ENCODE data around the gene SIX6.

The SIX6 gene

DNA sequence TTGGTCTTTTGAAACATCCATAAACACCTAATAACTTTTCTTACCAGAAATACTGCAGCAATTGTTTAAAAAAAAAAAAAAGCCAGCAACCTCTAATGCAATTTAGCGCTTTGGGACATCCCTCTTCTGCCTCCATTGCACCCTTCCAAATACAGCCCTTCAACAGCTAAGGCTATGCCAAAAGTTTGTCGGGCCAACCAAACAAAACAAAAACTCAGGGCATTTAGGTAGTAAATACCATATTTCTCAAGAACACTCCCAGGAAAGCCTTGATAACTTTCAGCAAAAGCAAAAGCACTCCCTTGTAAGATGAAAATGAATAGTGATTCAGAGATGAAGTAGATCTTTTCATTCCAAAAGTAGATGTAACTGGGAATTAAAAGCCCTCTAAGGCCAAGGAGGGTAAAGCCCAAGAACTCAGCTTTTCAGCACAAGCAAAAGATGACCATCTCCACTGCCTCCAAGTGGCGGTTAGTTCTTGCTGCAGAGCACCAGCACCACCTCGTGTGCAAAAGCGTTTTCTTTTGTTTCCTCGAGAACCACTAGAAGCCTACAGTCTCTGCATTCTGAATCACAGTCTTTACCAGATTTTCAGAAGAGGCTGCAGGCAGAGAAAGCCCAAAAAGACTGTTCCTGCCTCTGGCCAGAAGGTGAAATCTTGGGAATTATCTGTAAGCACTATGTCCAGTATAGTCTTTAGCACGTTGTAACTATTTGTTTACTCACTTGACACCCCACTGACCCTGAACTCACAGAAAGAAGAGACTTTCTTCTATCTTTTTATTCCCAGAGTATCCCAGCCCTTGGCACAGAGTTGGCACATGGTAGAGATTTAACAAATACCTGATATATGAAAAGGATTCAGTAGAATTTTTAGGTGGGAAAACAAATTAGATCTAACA, 53.1 kb downstream of the SIX6 start:
- Mint-ChIP-seq H3K4me1 (peaks cover 21% of the 10 kb centered on the region), H3K27me3 (ENCODE audit: low read depth) (no peaks in the 10 kb centered on the region), H3K27ac (peak overlapping the region; percentile 30 to 91 (median 72)), H3K36me3 (ENCODE audit: low read depth) (no peaks in the 10 kb centered on the region), H3K4me3 (no peak overlapping the region), H3K9me3 (no peaks in the 10 kb centered on the region)
- TF ChIP-seq CTCF (IDR thresholded peaks at IDR 0.05; ENCODE audit: unreplicated experiment in 3 of 3) = peak; percentile 72 to 79 (median 76)
